ENCODE measurements around the gene PRKCA.

Gene PRKCA

GRCh38 chr17:66469890-66470289, 167.5 kb downstream of the PRKCA start:
- intact Hi-C loops (cut with DNase I; ENCODE audit: low total_unique reads), result no loop called here
- no peak for DNase-seq
- TF ChIP-seq, protein P1, sequence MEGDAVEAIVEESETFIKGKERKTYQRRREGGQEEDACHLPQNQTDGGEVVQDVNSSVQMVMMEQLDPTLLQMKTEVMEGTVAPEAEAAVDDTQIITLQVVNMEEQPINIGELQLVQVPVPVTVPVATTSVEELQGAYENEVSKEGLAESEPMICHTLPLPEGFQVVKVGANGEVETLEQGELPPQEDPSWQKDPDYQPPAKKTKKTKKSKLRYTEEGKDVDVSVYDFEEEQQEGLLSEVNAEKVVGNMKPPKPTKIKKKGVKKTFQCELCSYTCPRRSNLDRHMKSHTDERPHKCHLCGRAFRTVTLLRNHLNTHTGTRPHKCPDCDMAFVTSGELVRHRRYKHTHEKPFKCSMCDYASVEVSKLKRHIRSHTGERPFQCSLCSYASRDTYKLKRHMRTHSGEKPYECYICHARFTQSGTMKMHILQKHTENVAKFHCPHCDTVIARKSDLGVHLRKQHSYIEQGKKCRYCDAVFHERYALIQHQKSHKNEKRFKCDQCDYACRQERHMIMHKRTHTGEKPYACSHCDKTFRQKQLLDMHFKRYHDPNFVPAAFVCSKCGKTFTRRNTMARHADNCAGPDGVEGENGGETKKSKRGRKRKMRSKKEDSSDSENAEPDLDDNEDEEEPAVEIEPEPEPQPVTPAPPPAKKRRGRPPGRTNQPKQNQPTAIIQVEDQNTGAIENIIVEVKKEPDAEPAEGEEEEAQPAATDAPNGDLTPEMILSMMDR (IDR thresholded peaks at IDR 0.05), result no peak
- Histone ChIP-seq H3K36me3 (no peaks in the 10 kb centered on the region), H3K27ac (no peak overlapping the region), H3K4me1 (peaks cover 0 to 32% (median 11%) of the 10 kb centered on the region in 4 donors), H3K4me3 (no peak overlapping the region), H3K27me3 (no peaks in the 10 kb centered on the region), H3K9me3 (no peaks in the 10 kb centered on the region)

GRCh38 chr17:66472123-66472522, 169.7 kb downstream of the PRKCA start:
- H3K4me3 ChIP-seq, result no peak overlapping the region
- H3K36me3 ChIP-seq, result no peaks in the 10 kb centered on the region
- no peak for DNase-seq
- no peaks in the 10 kb centered on the region for H3K27me3 ChIP-seq
- H3K4me1 ChIP-seq, result peaks cover 0 to 21% (median 8%) of the 10 kb centered on the region in 4 donors
- intact Hi-C loops (cut with DNase I; ENCODE audit: low total_unique reads), result no loop called here
- no peak overlapping the region for H3K27ac ChIP-seq
- TF ChIP-seq, protein P1 (IDR thresholded peaks at IDR 0.05), result no peak
- no peaks in the 10 kb centered on the region for H3K9me3 ChIP-seq

DNA sequence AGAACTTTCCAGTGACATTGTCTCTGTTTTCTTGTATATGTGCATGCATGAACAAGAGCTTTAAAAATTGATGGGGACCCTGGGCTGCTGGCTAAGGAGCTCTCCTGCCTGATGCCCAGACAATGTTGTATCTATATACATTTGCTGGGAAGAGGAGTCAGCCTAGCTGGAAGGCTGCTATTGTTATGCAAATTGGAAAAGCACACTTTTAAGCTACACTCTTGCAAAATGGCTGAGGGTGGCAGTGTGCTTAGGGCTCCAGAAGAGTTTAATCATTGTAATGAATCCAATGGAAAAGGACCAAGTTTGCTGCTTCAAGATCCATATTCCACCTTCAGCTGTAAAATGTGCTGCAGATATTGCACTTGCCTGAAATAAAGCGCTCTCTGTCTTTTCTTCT, 171.8 kb downstream of the PRKCA start:
- Histone ChIP-seq H3K4me1 (no peaks in the 10 kb centered on the region), H3K27me3 (no peaks in the 10 kb centered on the region), H3K36me3 (no peaks in the 10 kb centered on the region), H3K4me3 (no peak overlapping the region), H3K27ac (no peak overlapping the region), H3K9me3 (no peaks in the 10 kb centered on the region)
- intact Hi-C loops (cut with DNase I; ENCODE audit: low total_unique reads), result no loop called here
- TF ChIP-seq, protein P1 (IDR thresholded peaks at IDR 0.05), result no peak
- no peak for DNase-seq

GRCh38 chr17:66474806-66475497, 172.5 kb downstream of the PRKCA start:
- Histone ChIP-seq H3K36me3 (no peaks in the 10 kb centered on the region), H3K4me3 (no peak overlapping the region), H3K27ac (no peak overlapping the region), H3K27me3 (no peaks in the 10 kb centered on the region), H3K4me1 (no peaks in the 10 kb centered on the region), H3K9me3 (no peaks in the 10 kb centered on the region)
- TF ChIP-seq, protein P1 (IDR thresholded peaks at IDR 0.05), result no peak
- intact Hi-C loops (cut with DNase I; ENCODE audit: low total_unique reads), result no loop called here
- no peak for DNase-seq

GRCh38 chr17:66476014-66476413, 173.6 kb downstream of the PRKCA start:
- TF ChIP-seq, protein P1 (IDR thresholded peaks at IDR 0.05), result no peak
- Histone ChIP-seq H3K9me3 (no peaks in the 10 kb centered on the region), H3K27me3 (no peaks in the 10 kb centered on the region), H3K4me3 (no peak overlapping the region), H3K36me3 (no peaks in the 10 kb centered on the region), H3K4me1 (no peaks in the 10 kb centered on the region), H3K27ac (no peak overlapping the region)
- intact Hi-C loops (cut with DNase I; ENCODE audit: low total_unique reads), result no loop called here
- DNase-seq, result no peak

Data from tibial artery (tissue), 4 donors.